Body of pancreas (tissue), 4 donors: ENCODE data around the gene BPGM.

Experiments used
- POLR2A ChIP-seq, 3 donors: fragments of 450-650 bp; IDR thresholded peaks; one replicate each; pipeline ENCODE4 v1.6.1; 2016; ENCODE audit warnings: antibody characterized with exemption in 3 of 3, mild to moderate bottlenecking in 2 of 3
- TF ChIP-seq, protein P1 (sequence below), 7 experiments: fragments of 450-650 bp in 4 of 7; fragments of 200-600 bp in 3 of 7; sonication (generic) in 3 of 7; IDR thresholded peaks; one replicate each; pipeline ENCODE4 v1.5.1; 2016 to 2019; ENCODE audit warnings: antibody characterized with exemption in 7 of 7

- TF ChIP-seq, protein P1, sequence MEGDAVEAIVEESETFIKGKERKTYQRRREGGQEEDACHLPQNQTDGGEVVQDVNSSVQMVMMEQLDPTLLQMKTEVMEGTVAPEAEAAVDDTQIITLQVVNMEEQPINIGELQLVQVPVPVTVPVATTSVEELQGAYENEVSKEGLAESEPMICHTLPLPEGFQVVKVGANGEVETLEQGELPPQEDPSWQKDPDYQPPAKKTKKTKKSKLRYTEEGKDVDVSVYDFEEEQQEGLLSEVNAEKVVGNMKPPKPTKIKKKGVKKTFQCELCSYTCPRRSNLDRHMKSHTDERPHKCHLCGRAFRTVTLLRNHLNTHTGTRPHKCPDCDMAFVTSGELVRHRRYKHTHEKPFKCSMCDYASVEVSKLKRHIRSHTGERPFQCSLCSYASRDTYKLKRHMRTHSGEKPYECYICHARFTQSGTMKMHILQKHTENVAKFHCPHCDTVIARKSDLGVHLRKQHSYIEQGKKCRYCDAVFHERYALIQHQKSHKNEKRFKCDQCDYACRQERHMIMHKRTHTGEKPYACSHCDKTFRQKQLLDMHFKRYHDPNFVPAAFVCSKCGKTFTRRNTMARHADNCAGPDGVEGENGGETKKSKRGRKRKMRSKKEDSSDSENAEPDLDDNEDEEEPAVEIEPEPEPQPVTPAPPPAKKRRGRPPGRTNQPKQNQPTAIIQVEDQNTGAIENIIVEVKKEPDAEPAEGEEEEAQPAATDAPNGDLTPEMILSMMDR (IDR thresholded peaks at IDR 0.05) = no peak
- no peak for TF ChIP-seq POLR2A (IDR thresholded peaks at IDR 0.05)
Measured at GRCh38 chr7:134699899-134700298, 53.2 kb downstream of the BPGM start.
